Adrenal gland (tissue), 5 donors: ENCODE measurements around the gene CDO1.

Experiments used
- CTCF ChIP-seq, 6 experiments: fragments of 450-650 bp in 4 of 6; fragments of 200-600 bp in 2 of 6; sonication (generic) in 1 of 6; IDR thresholded peaks; 1 replicate in 5 of 6; 2 replicates in 1 of 6; pipeline versions ENCODE4 v1.5.1 to v1.8.0; 2016 to 2021; ENCODE audit warnings: antibody characterized with exemption in 6 of 6, mild to moderate bottlenecking in 2 of 6, moderate library complexity in 1 of 6
- POLR2A ChIP-seq, 2 donors: fragments of 450-650 bp; IDR thresholded peaks; one replicate each; pipeline ENCODE4 v1.6.1; 2017; ENCODE audit warnings: antibody characterized with exemption in 2 of 2, mild to moderate bottlenecking in 2 of 2, moderate library complexity in 1 of 2
- donor health status: DM: no; HTN: no; CAD: no.

DNA sequence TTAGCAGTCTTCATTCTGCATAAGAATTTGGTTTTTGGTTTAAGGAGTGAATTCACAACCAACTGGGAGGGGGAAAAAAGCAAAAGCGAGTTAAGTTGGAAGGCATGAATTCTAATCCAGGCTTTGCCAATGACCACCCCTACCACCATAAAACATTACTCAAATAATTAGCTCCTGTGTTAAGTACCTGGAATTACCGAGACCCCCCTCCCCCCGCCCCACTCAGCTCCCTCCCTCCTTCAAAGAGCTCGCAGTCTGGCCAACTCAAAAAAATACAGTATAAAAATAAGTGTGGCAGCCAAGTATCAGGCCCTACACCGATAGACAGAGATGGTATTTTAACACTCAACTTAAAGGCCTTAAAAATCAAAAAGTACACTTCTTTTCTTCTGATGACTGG lies 24.4 kb upstream of the CDO1 start:
- TF ChIP-seq CTCF (IDR thresholded peaks at IDR 0.05) = no peak
- TF ChIP-seq POLR2A (IDR thresholded peaks at IDR 0.05) = no peak
